ENCODE data around the gene BDH1.

The BDH1 gene

DNA sequence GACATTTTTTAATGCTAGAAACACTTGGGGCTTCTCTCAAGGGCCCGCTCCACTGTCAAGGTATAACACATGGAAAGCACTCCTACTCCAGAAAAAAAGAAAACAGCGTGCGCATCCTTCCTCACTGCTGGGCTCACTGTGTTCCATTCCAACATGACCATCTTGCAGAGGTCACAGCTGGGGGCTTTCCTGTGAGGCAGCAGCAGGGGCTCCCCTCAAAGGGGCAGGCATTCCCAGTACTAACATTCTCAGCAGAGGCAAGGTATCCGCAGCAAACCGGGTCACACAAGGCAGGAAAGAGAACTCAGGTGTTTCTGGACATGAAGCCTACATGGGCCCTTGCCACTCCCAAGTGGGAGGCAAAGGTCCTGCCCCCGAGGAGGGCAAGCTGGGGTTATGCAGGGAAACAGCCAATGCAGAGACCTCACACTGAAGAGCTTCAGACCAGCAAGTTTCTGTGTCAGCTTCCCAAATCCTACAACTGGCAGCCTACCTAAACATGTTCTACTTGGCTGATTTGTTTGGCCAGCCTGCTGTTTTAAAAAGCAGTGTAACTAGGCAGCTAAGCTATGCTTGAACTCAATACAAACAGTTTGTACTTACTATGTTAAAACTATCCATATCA is 6.4 kb downstream of the BDH1 start:
- no peak overlapping the region for H2BK15ac ChIP-seq (replicated peaks; ENCODE audit: low read depth)
- H3K4me2 ChIP-seq (ENCODE audit: low read length), result no peak overlapping the region
- H3K9ac ChIP-seq (ENCODE audit: low read length), result no peak overlapping the region
- no peak overlapping the region for H2BK5ac ChIP-seq (ENCODE audit: low read length)
- no peak overlapping the region for H4K5ac ChIP-seq (ENCODE audit: low read length)
- H3K4me1 ChIP-seq (ENCODE audit: control insufficient read depth, low read depth, low read length), result no peaks in the 10 kb centered on the region
- no peaks in the 10 kb centered on the region for H3K27me3 ChIP-seq (ENCODE audit: insufficient read depth, low read length, poor library complexity)
- no peak overlapping the region for H3K4ac ChIP-seq (ENCODE audit: low read depth, low read length)
- DNase-seq, result no peak
- H3K79me1 ChIP-seq (ENCODE audit: low read length), result no peaks in the 10 kb centered on the region
- no peak overlapping the region for H4K8ac ChIP-seq (ENCODE audit: low read depth, low read length)
- no CpG with 5 or more reads among the region's 6 CpGs for WGBS (ENCODE audit: extremely low coverage, insufficient coverage, low lambda C conversion rate)
- no peak overlapping the region for H3K4me3 ChIP-seq (ENCODE audit: low read length)
- H3K18ac ChIP-seq (ENCODE audit: low read length), result no peak overlapping the region
- no peak overlapping the region for H3K56ac ChIP-seq (ENCODE audit: low read length)
- H3K23ac ChIP-seq (ENCODE audit: low read length), result no peak overlapping the region
- no peaks in the 10 kb centered on the region for H3K79me2 ChIP-seq (ENCODE audit: control insufficient read depth, insufficient read depth, low read length)
- no peak overlapping the region for H2AK5ac ChIP-seq (ENCODE audit: low read length)
- H2BK120ac ChIP-seq (ENCODE audit: low read depth, low read length), result no peak overlapping the region
- no peak overlapping the region for H3K27ac ChIP-seq (ENCODE audit: low read depth, low read length)
- H3K36me3 ChIP-seq (ENCODE audit: control insufficient read depth, insufficient read depth, low read length), result no peaks in the 10 kb centered on the region

DNA sequence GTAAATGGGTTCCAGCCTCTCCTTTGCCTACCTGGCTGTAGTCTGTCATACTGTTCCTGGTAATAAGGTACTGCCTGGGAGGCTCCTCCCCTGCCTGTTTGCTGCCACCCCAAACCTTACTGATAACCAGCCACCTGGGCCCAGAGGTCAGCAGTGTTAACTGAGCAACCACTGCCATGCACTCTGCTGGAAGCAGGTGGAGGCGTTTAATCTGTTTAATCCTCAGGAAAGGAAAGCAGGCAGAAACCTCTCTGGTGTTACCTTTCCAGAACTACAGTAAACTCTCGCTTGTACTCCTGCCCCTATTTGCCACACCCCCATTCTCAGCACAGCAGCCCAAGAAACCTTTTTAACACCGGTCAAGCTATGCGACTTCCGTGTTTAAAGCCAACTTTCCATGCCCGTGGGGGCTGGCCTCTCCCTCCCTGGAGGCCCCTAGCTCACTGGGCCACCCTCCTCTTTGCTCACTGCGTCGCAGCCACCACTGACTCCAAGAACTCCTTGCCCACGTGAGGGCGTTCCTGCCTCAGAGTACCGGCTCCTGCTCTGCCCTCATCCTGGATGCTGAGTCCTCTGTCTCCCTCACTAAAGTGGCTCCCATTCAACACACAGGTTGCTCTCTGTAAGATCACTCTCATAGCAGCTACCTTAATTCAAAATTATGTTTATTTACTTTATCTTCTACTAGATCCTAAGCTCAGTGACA is 8.3 kb downstream of the BDH1 start:
- Histone ChIP-seq H3K79me2 (ENCODE audit: control insufficient read depth, insufficient read depth, low read length) (no peaks in the 10 kb centered on the region), H3K4me3 (ENCODE audit: low read length) (no peak overlapping the region), H3K9ac (ENCODE audit: low read length) (no peak overlapping the region), H3K4me2 (ENCODE audit: low read length) (no peak overlapping the region), H4K5ac (ENCODE audit: low read length) (no peak overlapping the region), H3K56ac (ENCODE audit: low read length) (no peak overlapping the region), H2BK5ac (ENCODE audit: low read length) (no peak overlapping the region), H2BK15ac (replicated peaks; ENCODE audit: low read depth) (no peak overlapping the region), H4K8ac (ENCODE audit: low read depth, low read length) (no peak overlapping the region), H3K18ac (ENCODE audit: low read length) (no peak overlapping the region), H3K23ac (ENCODE audit: low read length) (no peak overlapping the region), H3K4me1 (ENCODE audit: control insufficient read depth, low read depth, low read length) (no peaks in the 10 kb centered on the region), H3K27ac (ENCODE audit: low read depth, low read length) (no peak overlapping the region), H3K27me3 (ENCODE audit: insufficient read depth, low read length, poor library complexity) (no peaks in the 10 kb centered on the region), H3K4ac (ENCODE audit: low read depth, low read length) (no peak overlapping the region), H2BK120ac (ENCODE audit: low read depth, low read length) (no peak overlapping the region), H2AK5ac (ENCODE audit: low read length) (no peak overlapping the region), H3K36me3 (ENCODE audit: control insufficient read depth, insufficient read depth, low read length) (no peaks in the 10 kb centered on the region), H3K79me1 (ENCODE audit: low read length) (no peaks in the 10 kb centered on the region)
- WGBS (ENCODE audit: extremely low coverage, insufficient coverage, low lambda C conversion rate), result no CpG with 5 or more reads among the region's 11 CpGs
- DNase-seq, result peak; percentile 72

DNA sequence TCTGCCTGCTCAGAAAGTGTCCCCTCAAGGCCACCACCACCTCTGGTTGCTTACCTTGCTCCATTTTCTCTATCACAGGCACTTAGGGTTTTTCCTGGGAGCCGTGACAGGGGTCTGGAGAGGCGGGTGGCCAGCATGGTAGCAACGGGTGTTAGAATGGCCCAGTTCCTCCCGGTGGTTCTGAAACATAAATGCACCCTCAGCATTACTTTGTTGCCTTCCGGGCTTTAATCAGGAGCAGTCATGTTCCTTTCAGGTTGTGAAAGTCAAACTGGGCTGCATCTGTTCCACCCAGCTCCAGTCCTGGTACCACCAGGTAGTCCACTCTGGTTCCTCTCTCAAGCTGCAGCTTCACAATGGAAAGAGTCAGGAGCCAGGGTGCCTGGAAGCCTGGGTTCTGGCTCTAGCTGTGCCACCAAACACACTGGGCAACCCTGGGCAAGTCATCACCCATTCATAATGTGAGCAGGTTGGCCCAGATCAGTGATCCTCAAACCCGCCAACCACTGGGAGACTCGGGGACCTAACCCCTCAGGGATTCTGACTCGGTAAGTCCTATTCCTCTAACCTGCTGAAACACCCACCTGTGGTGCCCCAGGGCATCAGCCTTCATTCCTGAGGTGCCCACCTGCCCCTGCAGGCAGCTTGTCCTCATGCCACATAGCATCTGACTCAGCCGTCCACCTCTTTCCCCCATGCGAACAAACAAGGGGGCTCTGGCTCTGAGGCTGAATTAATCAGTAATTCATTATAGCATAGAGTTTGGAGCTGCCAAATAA is 9.3 kb downstream of the BDH1 start:
- no peak overlapping the region for H3K18ac ChIP-seq (ENCODE audit: low read length)
- no peak overlapping the region for H2BK5ac ChIP-seq (ENCODE audit: low read length)
- no peak overlapping the region for H2BK15ac ChIP-seq (replicated peaks; ENCODE audit: low read depth)
- H3K79me2 ChIP-seq (ENCODE audit: control insufficient read depth, insufficient read depth, low read length), result no peaks in the 10 kb centered on the region
- no peak for DNase-seq
- no peak overlapping the region for H2AK5ac ChIP-seq (ENCODE audit: low read length)
- H2BK120ac ChIP-seq (ENCODE audit: low read depth, low read length), result no peak overlapping the region
- H3K36me3 ChIP-seq (ENCODE audit: control insufficient read depth, insufficient read depth, low read length), result no peaks in the 10 kb centered on the region
- no peak overlapping the region for H3K4me2 ChIP-seq (ENCODE audit: low read length)
- H3K4me3 ChIP-seq (ENCODE audit: low read length), result no peak overlapping the region
- no CpG with 5 or more reads among the region's 10 CpGs for WGBS (ENCODE audit: extremely low coverage, insufficient coverage, low lambda C conversion rate)
- H3K4me1 ChIP-seq (ENCODE audit: control insufficient read depth, low read depth, low read length), result peaks cover 4% of the 10 kb centered on the region
- no peaks in the 10 kb centered on the region for H3K27me3 ChIP-seq (ENCODE audit: insufficient read depth, low read length, poor library complexity)
- no peak overlapping the region for H4K8ac ChIP-seq (ENCODE audit: low read depth, low read length)
- no peak overlapping the region for H3K27ac ChIP-seq (ENCODE audit: low read depth, low read length)
- H3K56ac ChIP-seq (ENCODE audit: low read length), result no peak overlapping the region
- no peak overlapping the region for H3K23ac ChIP-seq (ENCODE audit: low read length)
- no peaks in the 10 kb centered on the region for H3K79me1 ChIP-seq (ENCODE audit: low read length)
- H4K5ac ChIP-seq (ENCODE audit: low read length), result no peak overlapping the region
- H3K9ac ChIP-seq (ENCODE audit: low read length), result no peak overlapping the region
- no peak overlapping the region for H3K4ac ChIP-seq (ENCODE audit: low read depth, low read length)

GRCh38 chr3:197545571-197545970 is 10.2 kb downstream of the BDH1 start:
- no peaks in the 10 kb centered on the region for H3K36me3 ChIP-seq (ENCODE audit: control insufficient read depth, insufficient read depth, low read length)
- WGBS (ENCODE audit: extremely low coverage, insufficient coverage, low lambda C conversion rate), result no CpG with 5 or more reads among the region's 5 CpGs

GRCh38 chr3:197545101-197545500 is 10.7 kb downstream of the BDH1 start:
- Histone ChIP-seq H2AK5ac (ENCODE audit: low read length) (no peak overlapping the region), H2BK15ac (replicated peaks; ENCODE audit: low read depth) (no peak overlapping the region), H3K4ac (ENCODE audit: low read depth, low read length) (no peak overlapping the region), H2BK5ac (ENCODE audit: low read length) (no peak overlapping the region), H2BK120ac (ENCODE audit: low read depth, low read length) (no peak overlapping the region), H3K79me1 (ENCODE audit: low read length) (no peaks in the 10 kb centered on the region), H3K4me1 (ENCODE audit: control insufficient read depth, low read depth, low read length) (peaks cover 10% of the 10 kb centered on the region), H3K9ac (ENCODE audit: low read length) (no peak overlapping the region), H4K5ac (ENCODE audit: low read length) (no peak overlapping the region), H4K8ac (ENCODE audit: low read depth, low read length) (no peak overlapping the region), H3K18ac (ENCODE audit: low read length) (no peak overlapping the region), H3K36me3 (ENCODE audit: control insufficient read depth, insufficient read depth, low read length) (no peaks in the 10 kb centered on the region), H3K56ac (ENCODE audit: low read length) (no peak overlapping the region), H3K79me2 (ENCODE audit: control insufficient read depth, insufficient read depth, low read length) (no peaks in the 10 kb centered on the region), H3K23ac (ENCODE audit: low read length) (no peak overlapping the region), H3K4me2 (ENCODE audit: low read length) (no peak overlapping the region), H3K27me3 (ENCODE audit: insufficient read depth, low read length, poor library complexity) (no peaks in the 10 kb centered on the region), H3K27ac (ENCODE audit: low read depth, low read length) (no peak overlapping the region), H3K4me3 (ENCODE audit: low read length) (no peak overlapping the region)
- WGBS (ENCODE audit: extremely low coverage, insufficient coverage, low lambda C conversion rate), result no CpG with 5 or more reads among the region's 9 CpGs
- no peak for DNase-seq

More at GRCh38 chr3:197545571-197545970, 10.2 kb downstream of the BDH1 start:
- no peak overlapping the region for H3K4me3 ChIP-seq (ENCODE audit: low read length)
- H3K23ac ChIP-seq (ENCODE audit: low read length), result no peak overlapping the region
- H3K79me1 ChIP-seq (ENCODE audit: low read length), result no peaks in the 10 kb centered on the region
- H3K18ac ChIP-seq (ENCODE audit: low read length), result no peak overlapping the region
- peaks cover 10% of the 10 kb centered on the region for H3K4me1 ChIP-seq (ENCODE audit: control insufficient read depth, low read depth, low read length)
- no peak overlapping the region for H3K27ac ChIP-seq (ENCODE audit: low read depth, low read length)
- H3K56ac ChIP-seq (ENCODE audit: low read length), result no peak overlapping the region
- H3K9ac ChIP-seq (ENCODE audit: low read length), result no peak overlapping the region
- no peaks in the 10 kb centered on the region for H3K79me2 ChIP-seq (ENCODE audit: control insufficient read depth, insufficient read depth, low read length)
- H4K5ac ChIP-seq (ENCODE audit: low read length), result no peak overlapping the region
- H2BK5ac ChIP-seq (ENCODE audit: low read length), result no peak overlapping the region
- no peak overlapping the region for H3K4me2 ChIP-seq (ENCODE audit: low read length)
- no peaks in the 10 kb centered on the region for H3K27me3 ChIP-seq (ENCODE audit: insufficient read depth, low read length, poor library complexity)
- no peak overlapping the region for H2BK120ac ChIP-seq (ENCODE audit: low read depth, low read length)
- no peak overlapping the region for H3K4ac ChIP-seq (ENCODE audit: low read depth, low read length)
- H2AK5ac ChIP-seq (ENCODE audit: low read length), result no peak overlapping the region
- no peak for DNase-seq
- H4K8ac ChIP-seq (ENCODE audit: low read depth, low read length), result no peak overlapping the region
- no peak overlapping the region for H2BK15ac ChIP-seq (replicated peaks; ENCODE audit: low read depth)
